MM.1S (cell line): ENCODE results near the gene DCBLD2.

Source experiments
- DNase-seq: peaks from one replicate; pipeline ENCODE4 v3.0.0-alpha.2; 2015
- H2AFZ ChIP-seq: fragments of 300-600 bp; sonication (generic); 2 replicates; pipeline ENCODE4 v1.6.0; 2016; ENCODE audit warnings: antibody characterized with exemption, low read length
- H3F3A ChIP-seq: fragments of 300-600 bp; sonication (generic); 2 replicates; pipeline ENCODE4 v1.6.1; 2016; ENCODE audit warnings: mild to moderate bottlenecking, antibody characterized with exemption, low read length, moderate library complexity, mixed read lengths; ENCODE audit not compliant: insufficient read depth
- H3K27ac ChIP-seq: fragments of 300-600 bp; sonication (generic); 2 replicates; pipeline ENCODE4 v1.5.1; 2016; ENCODE audit warnings: mild to moderate bottlenecking, low read length
- H3K27me3 ChIP-seq: fragments of 300-600 bp; sonication (generic); replicated peaks from 2 replicates; pipeline ENCODE4 v1.6.0; 2016; ENCODE audit warnings: low read length; ENCODE audit not compliant: insufficient read depth
- H3K36me3 ChIP-seq: fragments of 300-600 bp; sonication (generic); replicated peaks from 2 replicates; pipeline ENCODE4 v1.6.1; 2016; ENCODE audit warnings: mild to moderate bottlenecking, low read length, mixed read lengths; ENCODE audit not compliant: insufficient read depth
- H3K4me1 ChIP-seq: fragments of 300-600 bp; sonication (generic); 2 replicates; pipeline ENCODE4 v1.6.1; 2016; ENCODE audit warnings: low read length, mixed read lengths
- H3K4me2 ChIP-seq: fragments of 300-600 bp; sonication (generic); 2 replicates; pipeline ENCODE4 v1.6.0; 2016; ENCODE audit warnings: low read depth, low read length
- H3K4me3 ChIP-seq: fragments of 300-600 bp; sonication (generic); 2 replicates; pipeline ENCODE4 v1.5.1; 2016; ENCODE audit warnings: low read length, mixed read lengths
- H3K79me2 ChIP-seq: fragments of 300-600 bp; sonication (generic); 2 replicates; pipeline ENCODE4 v1.6.1; 2016; ENCODE audit warnings: mixed run types, low read length, mixed read lengths
- H3K9ac ChIP-seq: fragments of 300-600 bp; sonication (generic); 2 replicates; pipeline ENCODE4 v1.6.1; 2016; ENCODE audit warnings: low read length, mixed read lengths
- H3K9me2 ChIP-seq: fragments of 300-600 bp; sonication (generic); replicated peaks from 2 replicates; pipeline ENCODE4 v1.6.1; 2016; ENCODE audit warnings: mild to moderate bottlenecking, low read length, mixed read lengths; ENCODE audit not compliant: insufficient read depth
- H3K9me3 ChIP-seq: fragments of 300-600 bp; sonication (generic); replicated peaks from 2 replicates; pipeline ENCODE4 v1.6.1; 2016; ENCODE audit warnings: mild to moderate bottlenecking, low read length, mixed read lengths; ENCODE audit not compliant: insufficient read depth
- H4K20me1 ChIP-seq: fragments of 300-600 bp; sonication (generic); 2 replicates; pipeline ENCODE4 v1.6.1; 2016; ENCODE audit warnings: mild to moderate bottlenecking, low read length, moderate library complexity, mixed read lengths; ENCODE audit not compliant: insufficient read depth
- EZH2 ChIP-seq: fragments of 300-600 bp; sonication (generic); optimal IDR thresholded peaks from 2 replicates; pipeline ENCODE3; 2017; ENCODE audit warnings: low read depth, mild to moderate bottlenecking, antibody characterized with exemption, low read length, mixed read lengths
- EZH2phosphoT487 ChIP-seq: fragments of 300-600 bp; sonication (generic); IDR thresholded peaks from 2 replicates; pipeline ENCODE4 v1.6.1; 2018; ENCODE audit warnings: antibody characterized with exemption, low read length
- TF ChIP-seq, protein P1 (sequence below): fragments of 300-600 bp; sonication (generic); IDR thresholded peaks from 2 replicates; pipeline ENCODE4 v1.5.1; 2016; ENCODE audit warnings: antibody characterized with exemption, low read length, mixed read lengths

The DCBLD2 gene

DNA sequence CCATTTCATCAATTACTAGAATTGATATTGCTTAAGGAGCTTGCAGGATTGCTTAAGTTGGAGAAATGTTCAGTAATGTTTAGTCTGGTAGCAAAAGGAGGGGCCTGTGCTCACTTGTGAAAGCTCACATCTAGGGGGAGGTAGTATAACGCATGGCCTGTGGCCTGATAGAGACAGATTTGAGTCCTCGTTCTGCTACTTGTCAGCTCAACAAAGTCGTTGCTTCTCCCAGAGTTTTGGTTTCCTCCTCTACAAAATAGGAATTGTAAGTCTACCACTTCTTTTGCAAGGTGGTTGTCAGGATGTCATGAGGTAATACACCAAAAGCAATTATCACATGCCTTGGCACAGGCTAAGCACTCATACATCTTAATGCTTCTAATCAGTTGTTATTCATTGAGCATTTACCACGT lies 137.0 kb downstream of the DCBLD2 start:
- Histone ChIP-seq H2AFZ (no peak overlapping the region), H4K20me1 (no peaks in the 10 kb centered on the region), H3K4me3 (peak overlapping the region; percentile 22), H3K27me3 (no peaks in the 10 kb centered on the region), H3K27ac (peak overlapping the region; percentile 89), H3K79me2 (peaks cover 96% of the 10 kb centered on the region), H3K9me3 (no peaks in the 10 kb centered on the region), H3F3A (peaks cover 77% of the 10 kb centered on the region), H3K9ac (peak overlapping the region; percentile 56), H3K9me2 (no peaks in the 10 kb centered on the region), H3K4me1 (peaks cover 97% of the 10 kb centered on the region), H3K4me2 (peak overlapping the region; percentile 81), H3K36me3 (peaks cover 3% of the 10 kb centered on the region; the same call in 1 of the 2 replicates)
- DNase-seq: peak; percentile 62
- no peak for TF ChIP-seq EZH2
- TF ChIP-seq, protein P1, sequence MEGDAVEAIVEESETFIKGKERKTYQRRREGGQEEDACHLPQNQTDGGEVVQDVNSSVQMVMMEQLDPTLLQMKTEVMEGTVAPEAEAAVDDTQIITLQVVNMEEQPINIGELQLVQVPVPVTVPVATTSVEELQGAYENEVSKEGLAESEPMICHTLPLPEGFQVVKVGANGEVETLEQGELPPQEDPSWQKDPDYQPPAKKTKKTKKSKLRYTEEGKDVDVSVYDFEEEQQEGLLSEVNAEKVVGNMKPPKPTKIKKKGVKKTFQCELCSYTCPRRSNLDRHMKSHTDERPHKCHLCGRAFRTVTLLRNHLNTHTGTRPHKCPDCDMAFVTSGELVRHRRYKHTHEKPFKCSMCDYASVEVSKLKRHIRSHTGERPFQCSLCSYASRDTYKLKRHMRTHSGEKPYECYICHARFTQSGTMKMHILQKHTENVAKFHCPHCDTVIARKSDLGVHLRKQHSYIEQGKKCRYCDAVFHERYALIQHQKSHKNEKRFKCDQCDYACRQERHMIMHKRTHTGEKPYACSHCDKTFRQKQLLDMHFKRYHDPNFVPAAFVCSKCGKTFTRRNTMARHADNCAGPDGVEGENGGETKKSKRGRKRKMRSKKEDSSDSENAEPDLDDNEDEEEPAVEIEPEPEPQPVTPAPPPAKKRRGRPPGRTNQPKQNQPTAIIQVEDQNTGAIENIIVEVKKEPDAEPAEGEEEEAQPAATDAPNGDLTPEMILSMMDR: peak; percentile 30
- TF ChIP-seq EZH2phosphoT487: no peak

DNA sequence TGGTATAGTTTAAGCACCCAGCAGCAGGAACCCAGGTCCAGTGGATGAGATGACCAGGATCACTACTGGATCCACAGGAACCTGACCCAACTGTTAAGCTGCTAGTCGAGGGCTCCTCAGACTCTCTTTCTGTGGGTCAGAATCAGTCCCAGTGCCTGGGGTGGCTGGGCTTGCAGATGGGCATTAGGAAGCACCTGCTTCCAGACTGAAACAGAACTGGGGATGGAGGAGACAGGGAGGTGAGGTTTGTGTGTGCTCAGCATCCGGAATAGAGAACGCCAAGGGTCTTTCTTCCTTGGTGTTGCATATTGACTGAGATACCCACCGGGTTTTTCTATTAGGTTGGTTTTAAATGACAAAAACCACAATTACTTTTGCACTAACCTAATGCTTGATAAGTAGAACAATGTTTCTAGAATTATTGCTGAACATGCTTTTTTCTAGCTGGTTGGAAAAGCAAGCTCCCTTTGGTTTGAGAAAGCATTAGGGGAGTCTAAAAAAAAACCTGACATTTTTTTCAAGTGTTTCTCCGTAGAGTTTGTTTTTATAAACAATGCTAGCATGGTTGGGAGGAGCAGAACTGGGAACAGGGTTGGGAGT lies 137.6 kb downstream of the DCBLD2 start:
- Histone ChIP-seq H4K20me1 (no peaks in the 10 kb centered on the region), H3K4me2 (peak overlapping the region; percentile 81), H3K36me3 (peaks cover 3% of the 10 kb centered on the region; the same call in 1 of the 2 replicates), H3K9ac (peak overlapping the region; percentile 56), H3K9me2 (no peaks in the 10 kb centered on the region), H3K9me3 (no peaks in the 10 kb centered on the region), H3K4me1 (peaks cover 97% of the 10 kb centered on the region), H3F3A (peaks cover 77% of the 10 kb centered on the region), H3K4me3 (peak overlapping the region; percentile 22), H3K27ac (peak overlapping the region; percentile 89), H2AFZ (no peak overlapping the region), H3K79me2 (peaks cover 96% of the 10 kb centered on the region), H3K27me3 (no peaks in the 10 kb centered on the region)
- TF ChIP-seq EZH2phosphoT487: no peak
- TF ChIP-seq, protein P1: no peak
- no peak for TF ChIP-seq EZH2
- peak; percentile 78 for DNase-seq

DNA sequence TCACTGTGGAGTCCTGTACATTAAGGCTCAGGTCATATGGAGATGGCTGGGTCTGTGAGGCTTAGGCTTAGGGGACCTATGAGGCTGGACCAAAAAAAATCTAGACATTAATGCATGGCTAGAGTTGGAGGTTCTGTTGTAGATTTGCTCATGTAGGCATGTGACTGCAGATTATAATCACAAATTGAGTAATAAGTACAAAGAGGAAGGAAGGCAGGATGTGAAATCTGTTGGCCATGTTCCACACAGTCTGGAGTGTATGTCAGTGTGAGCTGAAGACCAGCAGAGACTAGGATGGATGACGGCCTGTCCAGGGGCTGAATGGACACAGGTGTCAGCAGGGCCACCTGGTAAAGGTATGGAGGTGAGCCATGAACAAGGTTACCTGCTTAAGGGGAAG lies 138.4 kb downstream of the DCBLD2 start, which contains the start of gene ST3GAL6:
Gene ST3GAL6 (plus strand): TSS at position 265 of the 400 bp plus-strand sequence. CDS start 5,101 bp downstream, outside the sequence.
- H3K9me3 ChIP-seq: no peaks in the 10 kb centered on the region
- H3K4me2 ChIP-seq: peak within 1 kb of the TSS; percentile 81
- no peak within 1 kb of the TSS for H2AFZ ChIP-seq
- H3K36me3 ChIP-seq: peaks cover 3% of the 10 kb centered on the region; the same call in 1 of the 2 replicates
- peaks cover 96% of the 10 kb centered on the region for H3K79me2 ChIP-seq
- H3K9ac ChIP-seq: peak within 1 kb of the TSS; percentile 56
- H3K4me1 ChIP-seq: peaks cover 97% of the 10 kb centered on the region
- TF ChIP-seq EZH2 (no peak), EZH2phosphoT487 (no peak)
- TF ChIP-seq, protein P1: no peak
- no peaks in the 10 kb centered on the region for H4K20me1 ChIP-seq
- peaks cover 79% of the 10 kb centered on the region for H3F3A ChIP-seq
- peak within 1 kb of the TSS; percentile 22 for H3K4me3 ChIP-seq
- no peaks in the 10 kb centered on the region for H3K9me2 ChIP-seq
- peak within 1 kb of the TSS; percentile 89 for H3K27ac ChIP-seq
- H3K27me3 ChIP-seq: no peaks in the 10 kb centered on the region
- no peak for DNase-seq
